ENCODE measurements around the gene PHC2.

The PHC2 gene

GRCh38 chr1:33372677-33373076 is 58.2 kb downstream of the PHC2 start:
- DNase-seq (ENCODE audit: low read depth in 1 of 2, low spot score in 1 of 2), result no peak

DNA sequence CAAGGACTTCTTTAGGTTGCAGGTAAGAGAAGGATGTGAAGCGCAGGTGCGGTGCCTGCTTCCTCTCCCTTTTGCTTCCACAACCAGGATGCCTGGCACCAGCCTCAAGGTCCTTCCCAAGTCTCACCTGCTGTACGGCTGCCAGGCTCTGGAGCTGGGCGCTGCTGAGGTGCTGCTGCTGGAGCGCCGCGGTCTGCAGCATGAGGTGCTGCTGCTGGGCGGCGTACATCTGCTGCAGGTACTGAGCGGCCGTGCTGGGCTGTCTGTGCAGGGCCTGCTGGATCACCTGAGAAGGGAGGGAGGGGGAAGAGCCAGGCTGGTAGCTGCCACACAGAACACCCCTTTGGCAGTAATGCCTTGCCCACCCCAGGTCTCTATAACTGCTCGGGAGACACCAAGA is 58.7 kb downstream of the PHC2 start:
- no peak for DNase-seq (ENCODE audit: low read depth in 1 of 2, low spot score in 1 of 2)

GRCh38 chr1:33371334-33371733 is 59.6 kb downstream of the PHC2 start:
- no peak for DNase-seq (ENCODE audit: low read depth in 1 of 2, low spot score in 1 of 2)

DNA sequence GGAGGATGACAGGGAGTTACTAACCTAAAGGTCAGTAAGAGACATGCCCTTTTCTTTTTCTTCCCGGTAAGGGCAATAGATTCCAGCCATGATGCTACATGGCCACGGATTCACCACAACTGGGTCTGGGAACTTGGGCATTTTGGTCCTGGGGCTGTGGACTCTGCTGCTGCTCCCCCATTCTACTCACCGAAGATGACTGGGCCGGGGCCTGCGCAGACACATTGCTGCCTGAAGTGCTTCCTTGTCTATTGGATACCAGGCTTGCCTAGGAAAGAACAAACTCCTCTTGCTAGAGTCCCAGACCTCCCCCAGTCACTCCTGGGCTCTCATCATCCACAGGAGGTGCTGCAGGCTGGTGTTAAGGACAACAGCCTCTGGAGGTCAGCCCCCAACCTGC is 60.1 kb downstream of the PHC2 start:
- no peak for DNase-seq (ENCODE audit: low read depth in 1 of 2, low spot score in 1 of 2)

DNA sequence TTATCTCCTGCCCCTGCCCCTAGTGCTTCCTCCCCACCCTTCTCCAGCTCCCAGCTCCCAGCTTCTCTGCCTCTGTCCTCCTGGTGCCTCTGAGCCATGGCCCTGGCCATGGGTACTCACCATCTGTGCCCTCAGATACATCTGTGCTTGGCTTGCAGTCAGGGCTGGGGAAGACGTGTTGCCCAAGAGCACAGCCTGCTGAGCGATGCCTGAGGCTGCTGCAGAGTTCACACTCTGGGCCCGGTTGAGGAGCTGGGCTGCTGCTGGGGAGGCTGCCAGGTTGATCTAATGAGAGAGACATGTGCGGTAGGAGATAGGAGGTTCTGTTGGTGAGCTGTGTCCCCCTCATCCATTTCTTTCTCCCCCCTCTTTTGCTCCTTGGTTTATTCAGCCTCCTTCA is 60.6 kb downstream of the PHC2 start:
- no peak for DNase-seq (ENCODE audit: low read depth in 1 of 2, low spot score in 1 of 2)

DNA sequence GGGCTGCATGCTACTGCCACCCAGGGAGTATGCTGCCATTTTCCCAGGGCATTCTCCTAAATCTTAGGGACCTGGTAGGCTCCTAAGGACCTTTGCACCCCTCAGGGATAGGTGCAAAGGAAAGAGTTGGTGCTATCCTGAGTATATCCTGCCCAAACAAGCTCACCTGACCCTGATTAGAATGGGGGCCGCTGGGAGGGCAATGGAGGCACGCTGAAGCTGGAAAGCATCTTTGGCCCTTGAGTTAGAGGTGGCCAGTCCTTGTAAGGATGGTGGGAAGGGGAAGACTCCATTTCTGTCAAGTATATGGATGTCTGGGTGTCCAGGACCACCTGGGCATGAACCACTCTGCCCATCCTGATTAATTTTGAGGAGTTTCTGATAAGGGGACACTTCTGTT is 61.1 kb downstream of the PHC2 start:
- DNase-seq (ENCODE audit: low read depth in 1 of 2, low spot score in 1 of 2), result no peak

- DNase-seq (ENCODE audit: low read depth in 1 of 2, low spot score in 1 of 2), result no peak
These were observed 61.8 kb downstream of the PHC2 start for GRCh38 chr1:33369081-33369480.

DNA sequence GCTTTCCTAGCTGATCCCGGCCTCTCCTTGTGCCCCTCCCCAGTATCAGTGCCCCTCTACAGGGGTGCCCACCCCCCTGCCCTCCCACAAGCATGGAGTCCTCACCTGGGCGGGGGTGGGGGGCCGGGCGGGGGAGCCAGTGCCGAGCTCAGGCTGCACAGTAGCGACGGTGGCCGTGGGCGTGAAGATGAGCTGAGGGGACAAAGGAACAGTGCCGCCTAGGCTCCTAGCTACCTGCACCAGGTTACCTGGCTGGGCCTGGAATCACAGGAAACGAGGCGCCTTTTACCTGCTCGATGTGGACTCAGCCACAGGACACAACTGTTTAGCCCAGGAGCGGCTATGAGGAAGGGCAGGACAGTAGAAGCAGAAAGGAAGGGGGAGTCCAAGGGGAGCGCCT is 62.5 kb downstream of the PHC2 start:
- no peak for DNase-seq (ENCODE audit: low read depth in 1 of 2, low spot score in 1 of 2)

GRCh38 chr1:33367485-33368405 is 63.1 kb downstream of the PHC2 start:
- peak; percentile 74 to 83 for DNase-seq (ENCODE audit: low read depth in 1 of 2, low spot score in 1 of 2)

- no peak for DNase-seq (ENCODE audit: low read depth in 1 of 2, low spot score in 1 of 2)
These were observed 64.0 kb downstream of the PHC2 start for GRCh38 chr1:33366762-33367484.

DNA sequence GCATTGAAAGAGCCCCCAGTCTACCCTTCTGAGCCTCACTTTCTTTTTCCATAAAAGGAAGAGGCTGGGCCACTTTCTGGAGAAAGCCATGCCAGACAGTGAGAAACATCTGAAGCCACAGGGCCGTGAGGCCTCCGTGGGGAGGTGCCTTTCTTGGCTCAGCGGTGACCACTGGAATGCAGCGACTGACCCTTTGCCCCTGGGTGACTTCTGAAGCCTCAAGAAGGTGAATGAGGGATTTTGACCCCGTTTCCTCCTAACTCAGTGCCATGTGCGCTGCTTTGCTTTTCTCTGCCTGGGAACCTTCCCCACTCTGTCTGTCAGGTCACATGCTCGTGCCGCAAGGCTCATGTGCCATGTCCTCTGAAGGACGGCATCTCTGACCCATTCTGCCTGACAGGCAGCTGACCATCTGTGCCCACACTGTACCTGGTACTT is 65.3 kb downstream of the PHC2 start:
- no peak for DNase-seq (ENCODE audit: low read depth in 1 of 2, low spot score in 1 of 2)

DNA sequence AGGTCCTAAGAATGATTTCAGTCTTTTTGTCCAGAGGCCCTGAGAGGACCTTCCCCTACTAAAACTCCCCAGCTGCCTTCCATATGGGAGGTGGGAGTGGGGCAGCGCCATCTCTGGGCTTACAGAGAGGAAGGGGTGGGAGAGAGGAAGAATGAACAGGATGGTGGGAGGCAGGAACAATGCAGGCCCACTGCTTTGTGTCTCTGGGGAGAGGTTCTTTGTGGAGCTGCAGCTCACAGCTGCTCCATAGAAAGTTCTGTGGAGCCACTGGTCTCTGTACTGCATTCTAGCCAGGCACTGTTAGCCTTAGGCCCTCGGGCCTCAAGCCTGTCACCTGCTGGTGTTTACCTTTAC is 66.4 kb downstream of the PHC2 start:
- DNase-seq (ENCODE audit: low read depth in 1 of 2, low spot score in 1 of 2), result no peak

DNA sequence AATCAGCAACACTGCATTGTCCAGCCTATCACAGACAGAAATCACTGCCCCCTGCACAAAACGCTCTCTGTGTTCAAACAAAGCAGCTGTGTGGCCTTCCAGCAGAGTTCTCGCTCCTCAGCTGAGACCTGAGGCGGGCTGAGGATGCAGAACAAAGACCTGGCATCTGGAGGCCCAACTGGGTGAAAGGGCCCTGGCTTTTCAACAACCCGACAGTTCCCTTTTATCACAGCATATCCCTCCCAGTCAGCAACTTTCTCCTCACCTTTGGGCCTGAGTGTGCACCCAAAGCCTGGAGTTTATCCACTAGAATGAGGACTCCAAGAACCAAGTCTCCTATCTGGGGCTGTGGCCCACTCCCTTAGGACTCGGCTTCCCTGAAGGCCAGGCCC is 67.4 kb downstream of the PHC2 start:
- DNase-seq (ENCODE audit: low read depth in 1 of 2, low spot score in 1 of 2), result no peak

DNA sequence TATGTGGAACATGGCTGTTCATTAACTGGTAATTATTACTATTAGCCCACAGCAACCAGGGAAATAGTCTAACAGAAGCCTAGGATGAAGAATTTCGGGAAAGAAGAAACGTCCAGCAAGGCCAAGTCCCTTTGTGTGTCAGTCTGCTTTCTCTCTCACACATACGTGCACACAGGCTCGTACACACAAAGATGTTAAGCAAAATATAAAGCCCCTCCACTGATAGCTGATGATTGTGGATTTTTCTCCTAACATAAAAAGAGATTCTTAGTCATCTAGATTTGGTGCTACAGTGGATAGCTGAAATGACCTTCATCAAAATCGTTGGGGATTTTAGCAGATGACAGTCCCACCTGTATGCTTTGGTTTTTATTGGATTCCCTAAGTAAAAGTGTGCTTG is 67.9 kb downstream of the PHC2 start:
- DNase-seq (ENCODE audit: low read depth in 1 of 2, low spot score in 1 of 2), result no peak

DNA sequence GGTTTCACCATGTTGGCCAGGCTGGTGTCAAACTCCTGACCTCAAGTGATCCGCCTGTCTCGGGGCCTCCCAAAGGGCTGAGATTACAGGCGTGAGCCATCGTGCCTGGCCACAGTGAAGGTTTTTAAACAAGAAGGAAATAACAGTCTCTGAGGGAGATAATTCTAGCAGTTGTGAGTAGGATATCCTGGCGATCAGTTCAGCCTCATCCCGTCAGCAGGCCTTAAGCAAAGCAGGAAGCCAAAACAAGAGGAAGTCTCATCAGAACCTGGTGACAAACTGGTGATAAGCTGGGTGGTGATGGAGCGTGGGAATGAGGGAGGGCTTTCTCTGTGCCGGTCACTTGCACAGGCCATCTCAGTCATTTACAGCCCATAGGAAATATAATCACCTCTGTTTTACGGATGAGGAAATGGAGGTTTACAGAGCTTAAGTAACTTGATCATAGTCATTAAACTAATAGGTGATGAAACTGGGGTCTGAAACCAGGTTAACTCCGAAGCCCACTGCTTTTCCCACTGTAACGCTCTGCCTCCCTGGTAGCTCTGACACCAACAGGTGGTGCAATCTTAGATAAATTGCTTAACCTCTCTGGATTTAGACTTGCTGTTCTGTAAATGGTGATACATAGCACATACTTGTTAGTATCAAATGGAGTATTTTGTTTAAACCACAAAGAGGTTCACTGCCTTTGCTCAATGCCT is 69.2 kb downstream of the PHC2 start:
- DNase-seq (ENCODE audit: low read depth in 1 of 2, low spot score in 1 of 2), result no peak

GRCh38 chr1:33360367-33360766 is 70.5 kb downstream of the PHC2 start:
- no peak for DNase-seq (ENCODE audit: low read depth in 1 of 2, low spot score in 1 of 2)

DNA sequence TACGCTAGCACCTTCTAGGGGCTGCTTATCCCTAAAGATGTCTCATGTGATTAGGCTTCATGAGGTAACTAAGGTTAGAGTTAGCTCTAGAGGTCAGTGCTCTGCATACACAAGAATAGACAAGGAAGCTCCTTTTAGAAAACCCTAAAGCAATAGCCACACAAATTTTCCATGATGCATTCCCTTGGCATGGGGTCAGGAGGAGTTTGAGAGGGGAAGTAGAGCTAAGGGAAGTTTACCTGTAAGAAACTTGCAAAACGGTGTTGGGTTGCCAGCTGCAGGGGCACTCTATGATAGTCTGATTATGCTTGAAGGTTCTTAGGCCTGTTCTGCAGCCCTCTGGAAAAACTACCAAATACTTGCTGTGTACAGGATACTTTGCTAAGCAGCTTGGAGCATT is 71.0 kb downstream of the PHC2 start:
- no peak for DNase-seq (ENCODE audit: low read depth in 1 of 2, low spot score in 1 of 2)

GRCh38 chr1:33358795-33359503 is 71.9 kb downstream of the PHC2 start:
- DNase-seq (ENCODE audit: low read depth in 1 of 2, low spot score in 1 of 2), result no peak

- no peak for DNase-seq (ENCODE audit: low read depth in 1 of 2, low spot score in 1 of 2)
These were observed 72.6 kb downstream of the PHC2 start for GRCh38 chr1:33358114-33358794.

GRCh38 chr1:33357099-33357498 is 73.8 kb downstream of the PHC2 start:
- no peak for DNase-seq (ENCODE audit: low read depth in 1 of 2, low spot score in 1 of 2)
